ENCODE data around the gene FES.
A peak's percentile ranks its signal among the peaks of the same experiment; 100 is the strongest.
"Not testable (repeated sequence)": the region's sequence is repeated elsewhere in the genome, so short reads cannot be mapped to it uniquely, and the experiment has no call there.

The FES gene

DNA sequence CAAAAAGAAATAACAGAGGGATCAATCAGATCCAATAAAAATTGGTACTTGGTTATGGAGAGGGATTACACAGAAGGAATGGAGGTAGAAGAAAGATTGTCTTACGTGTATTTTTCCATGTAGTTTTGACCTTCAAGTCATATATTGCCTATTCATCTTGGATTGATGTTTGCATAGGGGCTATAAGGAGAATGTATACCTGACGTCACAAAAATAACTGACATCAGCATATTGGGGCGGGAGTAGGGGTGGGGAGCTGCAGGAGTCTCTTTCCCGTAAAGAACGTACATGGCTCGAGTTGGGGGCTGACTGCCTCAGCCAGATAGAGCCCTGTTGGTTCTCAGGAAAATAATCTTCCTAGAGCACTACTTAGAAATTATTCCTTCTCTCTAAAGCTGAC lies 21.8 kb upstream of the FES start:
- DNase-seq = no peak

DNA sequence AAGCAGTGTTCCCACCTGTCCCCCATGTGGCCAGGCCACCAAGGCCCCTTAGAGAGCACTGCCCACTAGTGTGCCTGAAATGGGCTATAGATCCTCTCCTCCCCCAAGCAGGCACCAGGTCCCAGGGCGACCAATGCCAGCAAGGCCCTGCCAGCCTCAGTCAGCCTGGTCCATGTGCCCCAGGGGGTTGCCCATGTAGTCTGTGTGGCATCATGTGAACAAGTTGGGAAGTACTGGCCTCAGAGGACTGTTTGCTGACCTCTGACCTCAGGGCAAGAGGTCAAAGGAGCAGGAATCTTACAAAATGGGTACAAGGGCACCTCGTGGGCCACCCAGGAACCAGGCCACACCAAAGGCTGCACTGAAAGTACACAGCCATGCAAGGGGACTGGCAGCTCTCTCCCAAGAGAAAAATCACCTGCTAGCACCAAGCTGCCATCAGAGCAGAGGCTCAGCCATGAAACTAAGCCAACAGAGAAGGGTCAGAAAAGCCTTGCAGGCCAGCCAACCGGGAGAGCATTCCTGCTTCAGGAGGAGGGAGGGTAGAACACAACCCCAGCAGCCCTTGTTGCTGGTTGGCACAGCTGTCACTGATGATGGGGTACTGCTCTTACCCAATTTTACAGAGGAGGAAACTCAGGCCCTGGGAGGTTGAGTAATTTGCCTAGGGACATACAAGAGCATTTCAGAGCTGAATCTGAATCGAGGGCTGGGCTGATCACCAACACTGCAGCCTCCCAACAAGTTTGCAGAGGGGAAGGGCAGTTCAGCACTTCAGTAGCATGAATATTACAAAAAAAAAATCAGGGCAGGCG lies 21.1 kb upstream of the FES start:
- DNase-seq = no peak

DNA sequence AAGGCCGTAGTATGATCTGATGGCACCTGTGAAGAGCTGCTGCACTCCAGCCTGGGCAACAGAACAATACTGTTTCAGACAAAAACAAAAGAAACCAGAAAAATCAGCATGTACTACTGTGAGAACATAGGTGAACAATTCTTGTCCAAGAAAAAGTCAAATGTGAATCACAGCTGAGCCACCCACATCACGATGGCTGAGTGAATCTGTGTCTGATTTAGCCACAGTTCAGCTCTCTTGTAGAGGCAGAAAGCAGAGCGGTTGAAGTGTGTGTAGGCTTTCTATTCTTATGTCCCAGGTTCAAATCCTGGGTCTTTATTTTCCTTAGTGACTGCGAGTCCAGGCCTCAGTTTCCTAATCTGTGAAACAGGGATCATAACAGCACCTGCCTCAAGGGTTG lies 20.3 kb upstream of the FES start:
- no peak for DNase-seq

DNA sequence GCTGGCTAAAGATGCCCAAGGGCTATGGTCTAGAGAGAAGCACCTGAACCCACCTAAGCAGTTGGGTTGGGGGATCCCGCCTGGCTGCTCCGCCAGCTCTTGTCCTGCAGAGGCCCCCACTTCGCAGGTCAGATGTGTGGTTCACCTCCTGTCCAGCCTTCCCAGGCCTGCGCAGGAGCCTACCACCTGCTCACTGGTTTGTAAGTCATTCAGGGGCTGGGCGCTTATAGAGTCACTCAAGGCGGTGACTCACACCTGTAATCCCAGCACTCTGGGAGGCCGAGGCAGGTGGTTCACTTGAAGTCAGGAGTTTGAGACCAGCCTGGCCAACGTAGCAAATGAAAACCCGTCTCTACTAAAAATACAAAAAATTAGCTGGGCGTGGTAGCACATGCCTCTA lies 19.8 kb upstream of the FES start:
- no peak for DNase-seq

DNA sequence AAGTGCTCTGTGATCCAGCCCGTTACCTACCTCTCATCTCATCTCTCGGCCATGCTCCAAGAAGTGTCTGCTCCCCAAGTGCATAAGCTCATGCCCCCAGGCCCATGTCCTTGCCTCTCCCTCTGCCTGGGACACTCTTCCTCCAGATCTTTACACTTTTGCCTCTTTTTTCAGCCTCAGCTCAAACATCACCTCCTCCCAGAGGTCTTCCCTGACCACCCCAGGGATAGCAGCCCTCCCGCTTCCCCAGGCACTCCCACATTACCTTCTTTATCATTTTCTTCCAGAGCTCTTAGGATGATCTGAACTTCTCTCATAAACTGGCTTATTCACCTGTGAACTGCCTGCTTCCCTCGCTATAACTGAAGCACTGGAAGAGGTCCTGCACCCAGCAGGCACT lies 18.6 kb upstream of the FES start:
- no peak for DNase-seq

DNA sequence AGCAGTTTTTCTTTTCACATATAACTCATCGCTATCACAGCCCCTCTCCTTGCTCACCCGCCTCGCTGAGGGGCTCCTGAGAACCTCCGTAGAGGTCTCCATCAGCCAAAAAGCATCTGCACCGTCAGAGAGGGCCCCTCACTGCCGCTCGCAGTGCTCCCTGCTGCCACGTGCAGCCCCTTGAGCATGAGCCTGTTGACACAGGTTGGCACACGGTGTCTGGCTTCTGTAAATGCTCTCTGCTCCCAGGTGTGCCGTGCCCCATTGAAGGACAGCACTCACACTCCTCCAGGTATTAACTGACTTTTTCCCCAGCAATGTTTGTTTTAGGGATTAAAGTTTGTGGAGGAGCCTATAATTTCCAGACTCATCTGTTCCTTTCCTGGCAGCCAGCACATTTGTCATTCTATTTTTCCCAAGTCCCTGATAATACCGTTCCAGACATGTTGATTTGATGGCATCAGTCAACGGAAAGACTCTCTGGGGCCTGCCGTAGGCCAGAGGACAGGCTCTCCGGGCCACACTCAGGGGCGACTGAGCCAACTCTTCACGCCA lies 18.1 kb upstream of the FES start:
- no peak for DNase-seq

DNA sequence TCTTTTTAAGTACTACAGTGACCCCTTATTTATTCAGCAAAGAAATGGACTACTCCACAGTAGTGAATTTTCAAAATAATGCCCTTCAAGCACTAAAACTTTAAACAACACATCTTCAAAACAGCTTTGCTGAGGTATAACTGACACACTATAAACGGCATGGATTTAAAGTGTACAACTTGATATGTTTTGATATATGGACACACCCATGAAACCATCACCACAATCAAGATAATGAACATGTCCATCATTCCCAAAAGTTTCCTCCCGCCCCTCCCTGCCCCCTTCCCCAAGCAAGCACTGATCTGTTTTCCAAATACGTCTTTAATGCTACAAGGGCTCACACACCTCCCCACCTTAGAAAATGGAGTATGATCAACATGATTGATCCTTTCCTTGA lies 17.5 kb upstream of the FES start:
- DNase-seq = no peak

DNA sequence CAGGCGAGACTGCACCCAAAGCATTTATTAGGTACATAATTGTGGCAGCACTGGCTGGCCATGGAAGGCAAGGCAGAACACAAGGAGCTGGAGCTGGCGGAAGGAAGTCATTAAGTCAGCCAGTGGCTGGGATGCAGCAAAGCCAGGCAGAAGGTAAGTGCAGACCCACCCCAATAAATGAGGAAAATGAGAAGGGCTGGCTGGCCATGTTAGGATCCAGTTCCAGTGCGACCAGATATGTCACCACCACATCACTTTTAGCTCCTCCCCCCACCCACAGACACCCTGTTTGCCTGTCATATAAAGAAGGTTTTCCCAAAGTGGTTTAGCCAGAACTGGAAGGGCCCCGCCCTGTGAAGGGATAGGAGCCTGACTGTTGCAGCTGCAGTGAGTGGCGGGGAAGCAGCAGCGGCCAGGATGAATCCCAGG lies 16.0 kb upstream of the FES start, which contains the start of gene FURIN:
Gene FURIN (plus strand): TSS at position 328 of the 429 bp plus-strand sequence. CDS start 7,153 bp downstream, outside the sequence.
- DNase-seq = peak; percentile 29

DNA sequence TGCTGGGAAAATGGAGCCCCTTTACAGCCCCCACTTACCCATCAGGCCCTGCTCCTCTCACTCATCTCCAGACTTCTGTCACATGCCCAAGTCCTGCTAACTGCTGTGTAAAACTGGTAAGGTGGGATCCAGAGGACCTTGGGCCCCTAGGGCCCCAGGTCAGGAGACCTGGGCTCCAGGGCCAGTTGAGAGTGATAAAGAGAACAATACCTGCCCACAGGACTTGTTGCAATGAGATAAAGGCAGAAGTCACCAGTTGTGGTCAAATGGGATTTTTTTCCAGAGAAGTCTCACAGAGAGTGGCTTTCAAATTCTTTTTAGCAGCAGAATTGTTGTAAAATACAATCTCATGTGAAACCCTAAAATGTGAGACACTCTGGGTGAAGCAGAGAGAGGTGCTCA lies 15.2 kb upstream of the FES start:
- peak; percentile 85 for DNase-seq

DNA sequence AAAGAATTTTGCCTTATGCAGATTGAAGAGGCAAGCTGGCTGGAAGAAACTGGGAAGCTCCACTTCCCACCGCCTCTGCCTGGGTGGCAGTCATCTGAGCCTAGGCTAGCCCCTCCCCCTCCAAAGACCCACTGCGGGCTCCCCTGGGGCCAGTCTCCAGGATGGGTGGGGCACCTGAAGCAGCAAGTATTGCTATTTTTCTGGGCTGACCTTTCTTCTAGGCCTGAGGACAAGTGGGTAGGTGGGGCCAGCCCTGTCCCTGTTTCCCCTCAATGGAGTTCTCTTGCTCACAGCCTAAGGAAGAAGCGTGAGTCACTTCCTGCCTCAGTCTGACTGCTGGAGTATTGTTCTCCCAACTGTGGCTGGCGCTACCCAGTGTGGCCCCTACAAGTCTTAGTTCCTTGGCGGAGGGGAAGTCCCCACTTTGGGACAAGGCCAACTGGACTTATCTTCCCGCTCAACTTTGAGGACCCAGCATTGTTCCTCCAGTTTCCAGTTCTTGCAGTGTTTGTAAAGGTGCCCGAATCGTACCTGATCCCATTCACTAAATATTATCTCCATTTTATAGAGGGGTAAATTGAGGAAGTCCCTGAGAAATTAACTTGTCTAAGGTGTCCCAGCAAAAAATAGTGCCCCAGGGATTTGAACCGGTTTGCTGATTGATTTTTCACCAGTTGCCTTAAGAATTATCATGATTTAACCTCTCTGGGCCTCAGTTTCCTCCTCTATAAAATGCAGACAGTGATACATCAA lies 14.5 kb upstream of the FES start:
- peak; percentile 83 for DNase-seq

DNA sequence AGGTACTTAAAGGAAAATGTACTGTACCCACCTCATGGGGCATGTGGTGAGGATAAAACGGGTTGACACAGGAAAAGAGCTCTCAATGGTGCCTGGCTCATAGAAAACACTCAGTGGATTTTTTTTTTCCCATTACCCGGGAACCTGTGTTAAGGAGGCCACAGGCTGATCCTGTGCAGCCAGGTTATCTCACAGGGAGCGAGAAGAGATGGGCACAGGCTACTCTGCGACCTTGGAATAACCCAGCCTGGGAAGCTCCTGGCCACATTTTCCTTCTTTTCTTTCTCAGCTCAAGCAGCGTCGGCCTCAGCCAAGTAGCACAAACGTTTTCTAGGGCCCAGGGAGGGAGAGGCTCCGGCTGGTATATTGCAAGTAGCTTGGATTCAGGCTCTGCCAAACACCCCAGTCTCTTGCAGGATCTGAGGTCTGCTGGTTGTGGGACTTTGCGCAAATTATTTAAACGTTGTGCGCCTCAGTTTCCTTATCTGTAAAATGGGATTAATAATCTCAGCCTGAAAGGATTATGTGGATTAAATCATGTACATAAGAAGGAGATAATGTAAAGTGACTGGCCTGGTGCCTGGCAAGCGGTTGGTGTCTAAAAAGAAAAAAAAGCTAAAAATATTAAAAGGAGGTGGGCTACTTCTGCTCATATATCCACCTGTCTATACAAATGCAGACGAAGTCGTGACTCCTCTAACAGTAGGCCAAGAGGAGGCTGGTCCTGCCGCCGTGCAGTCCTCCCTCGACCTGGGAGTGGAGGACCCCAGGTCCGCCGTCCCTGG lies 13.8 kb upstream of the FES start:
- DNase-seq = peak; percentile 34

DNA sequence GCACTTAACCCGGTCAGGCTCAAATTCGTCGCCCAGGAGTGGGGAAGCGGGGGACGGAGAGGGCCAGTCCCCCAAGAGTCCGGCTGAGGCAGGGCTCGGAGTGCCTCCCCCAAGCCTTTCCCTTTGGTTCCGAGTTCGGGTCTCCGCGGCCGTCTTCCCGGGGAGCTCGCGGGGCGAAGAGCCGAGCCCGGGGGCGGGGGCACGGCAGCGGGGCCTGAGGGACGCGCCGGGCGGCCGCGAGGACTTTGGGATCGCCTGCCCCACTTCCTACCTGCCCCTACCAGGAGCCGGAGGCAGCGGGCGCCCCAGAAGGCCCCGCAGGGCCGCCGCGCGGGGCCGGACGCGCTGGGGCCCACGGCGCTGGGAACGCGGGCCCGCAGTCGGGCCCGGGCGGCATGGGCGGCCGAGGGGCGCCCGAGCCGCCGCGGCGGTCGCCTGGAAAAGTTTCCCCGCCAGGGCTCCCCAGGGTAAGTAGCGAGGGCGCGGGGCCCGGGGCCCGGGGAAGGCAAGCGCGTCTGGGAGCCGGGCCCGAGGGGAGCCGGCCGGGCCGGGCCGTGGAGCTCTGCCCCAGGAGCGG lies 13.1 kb upstream of the FES start:
- no peak for DNase-seq

DNA sequence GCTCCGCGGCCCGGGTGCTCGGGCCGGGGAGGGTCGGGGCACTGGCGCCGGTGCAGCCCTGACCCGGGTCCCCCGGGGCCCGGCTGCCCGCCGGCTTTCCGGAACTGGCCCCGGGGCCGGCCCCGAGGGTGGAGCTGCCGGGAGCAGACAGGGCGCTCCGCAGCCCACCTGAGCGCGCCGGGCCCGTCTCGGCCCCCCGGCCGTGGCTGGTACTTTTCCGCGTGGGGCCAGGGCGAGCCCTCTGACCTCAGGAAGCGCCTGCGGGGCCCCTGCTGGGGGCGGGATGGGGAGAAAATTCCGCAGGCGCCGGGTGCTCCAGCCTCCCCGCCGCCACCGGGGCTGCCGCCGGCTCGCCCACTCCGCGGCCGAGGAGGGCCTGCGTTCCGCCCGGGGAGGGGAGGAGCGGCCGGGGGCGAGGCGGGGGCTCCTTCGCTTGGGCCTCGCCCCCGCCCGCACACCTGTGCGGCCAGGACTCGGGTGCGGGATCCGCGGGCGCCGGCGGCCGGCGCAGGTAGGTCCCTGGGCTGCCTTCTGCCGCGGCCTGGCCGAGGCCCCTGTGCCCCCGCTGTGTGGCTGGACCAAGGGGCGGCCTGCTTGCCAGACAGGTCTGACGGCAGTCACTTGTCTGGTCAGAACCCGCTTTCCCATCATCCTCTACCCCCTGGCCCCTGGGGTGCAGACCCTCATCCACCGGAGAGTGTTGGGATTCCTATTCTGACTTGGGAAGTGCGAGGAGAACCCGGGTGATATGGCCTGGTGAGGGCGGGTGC lies 12.4 kb upstream of the FES start:
- DNase-seq = no peak

DNA sequence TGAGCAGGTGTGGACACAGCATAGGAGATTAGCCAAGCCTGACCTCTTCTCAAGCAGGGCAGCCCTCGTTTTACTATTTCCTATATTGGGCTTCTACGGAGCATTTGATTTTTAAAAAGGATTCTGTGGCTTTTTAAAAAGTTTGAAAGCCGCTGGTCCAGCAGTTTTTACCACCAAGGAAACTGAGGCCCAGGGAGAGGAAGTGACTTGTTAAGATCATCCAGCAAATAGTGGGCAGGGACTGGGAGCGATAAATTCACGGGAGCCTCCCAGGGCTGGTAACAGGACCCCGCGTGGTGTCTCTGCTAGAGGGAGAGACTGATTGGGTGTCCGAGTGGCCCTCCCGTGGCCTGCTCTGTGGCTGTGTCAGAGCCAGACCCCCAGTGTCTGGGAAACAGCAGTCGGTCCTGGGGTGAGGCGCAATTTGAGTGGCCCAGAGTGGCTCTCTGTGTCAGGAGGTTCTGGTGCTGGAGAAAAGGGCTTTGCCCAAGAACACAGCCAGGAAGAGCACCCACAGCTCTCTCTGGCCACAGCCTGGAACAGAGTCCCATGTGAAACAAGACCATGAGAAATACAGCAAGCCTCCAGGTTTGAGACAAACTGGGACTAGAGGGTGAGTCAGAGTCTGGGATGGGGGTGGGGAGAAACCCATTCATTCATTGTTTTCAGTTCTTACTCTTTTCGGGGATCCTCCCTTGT lies 11.7 kb upstream of the FES start:
- peak; percentile 68 for DNase-seq

DNA sequence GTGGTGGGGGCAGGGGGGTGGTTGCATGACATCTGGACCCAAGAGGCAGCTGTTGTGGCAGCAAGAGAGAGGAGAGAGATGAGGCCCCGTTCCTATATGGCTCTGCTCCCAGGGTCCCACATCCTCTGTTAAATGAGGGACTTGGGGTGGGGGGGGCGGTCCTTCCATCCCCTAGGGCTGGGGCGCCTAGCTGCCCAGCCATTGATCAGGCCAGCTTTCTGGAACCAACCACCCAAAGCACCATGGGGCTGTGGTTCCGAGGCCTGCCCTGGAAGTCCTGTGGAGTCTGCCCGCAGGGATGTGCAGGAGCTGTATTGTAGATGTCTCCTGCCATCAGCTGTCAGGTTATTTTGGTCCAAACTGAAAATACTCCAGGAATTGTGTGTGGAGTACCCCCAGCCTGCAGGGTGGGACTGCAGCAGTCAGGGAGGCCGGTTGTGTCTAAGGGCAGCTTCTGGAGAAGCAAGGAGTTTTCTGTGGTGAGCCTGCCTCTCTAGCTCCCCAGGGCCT lies 10.8 kb upstream of the FES start:
- DNase-seq = no peak

DNA sequence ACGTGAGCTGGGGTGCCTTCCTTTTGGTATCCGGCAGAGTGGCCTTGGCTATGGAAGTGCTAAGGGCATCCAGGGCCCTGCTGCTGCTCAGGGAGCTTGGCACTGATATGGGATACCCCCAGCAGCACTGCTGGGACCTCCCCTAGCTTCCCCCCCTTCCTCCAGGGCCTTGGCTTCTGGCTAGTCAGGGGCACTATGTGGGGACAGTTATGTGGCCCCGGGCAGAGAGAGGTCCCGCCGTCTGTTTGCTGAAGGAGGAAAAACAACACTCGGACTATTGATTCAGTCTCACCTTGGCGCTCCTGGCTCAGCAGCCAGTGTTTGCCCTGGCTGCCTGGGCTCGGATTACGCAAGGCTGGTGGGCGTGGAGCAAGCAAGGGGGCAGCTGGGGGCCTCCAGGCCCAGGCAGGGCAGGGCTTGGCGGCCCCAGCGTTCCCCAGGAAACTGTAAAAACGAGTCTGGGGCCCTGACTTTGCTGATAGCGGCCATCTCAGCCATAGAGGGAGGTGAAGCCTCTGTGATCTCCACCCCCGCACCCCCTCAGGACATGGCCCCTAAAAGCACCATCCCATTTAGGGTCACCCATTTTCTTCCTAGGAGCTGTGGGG lies 10.2 kb upstream of the FES start:
- peak; percentile 52 for DNase-seq

DNA sequence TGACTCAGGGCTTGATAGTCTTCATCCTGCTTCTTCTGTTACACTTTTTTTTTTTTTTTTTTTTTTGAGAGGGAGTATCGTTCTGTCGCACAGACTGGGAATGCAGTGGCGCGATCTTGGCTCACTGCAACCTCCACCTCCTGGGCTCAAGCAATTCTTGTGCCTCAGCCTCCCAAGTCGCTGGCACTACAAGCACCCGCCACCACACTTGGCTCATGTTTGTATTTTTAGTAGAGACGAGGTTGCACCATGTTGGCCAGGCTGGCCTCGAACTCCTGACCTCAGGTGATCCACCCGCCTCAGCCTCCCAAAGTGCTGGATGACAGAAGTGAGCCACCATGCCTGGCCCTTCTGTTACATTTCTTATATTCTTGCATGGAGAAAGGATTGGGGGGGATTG lies 9.3 kb upstream of the FES start:
- DNase-seq = not testable (repeated sequence)

DNA sequence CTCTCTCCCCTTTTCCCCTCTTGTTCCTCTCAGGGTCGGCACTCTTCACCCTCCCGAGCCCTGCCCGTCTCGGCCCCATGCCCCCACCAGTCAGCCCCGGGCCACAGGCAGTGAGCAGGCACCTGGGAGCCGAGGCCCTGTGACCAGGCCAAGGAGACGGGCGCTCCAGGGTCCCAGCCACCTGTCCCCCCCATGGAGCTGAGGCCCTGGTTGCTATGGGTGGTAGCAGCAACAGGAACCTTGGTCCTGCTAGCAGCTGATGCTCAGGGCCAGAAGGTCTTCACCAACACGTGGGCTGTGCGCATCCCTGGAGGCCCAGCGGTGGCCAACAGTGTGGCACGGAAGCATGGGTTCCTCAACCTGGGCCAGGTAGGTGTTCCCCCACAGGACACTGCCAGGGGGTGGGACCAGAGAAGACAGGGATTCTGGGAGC lies 8.7 kb upstream of the FES start:
- no peak for DNase-seq

DNA sequence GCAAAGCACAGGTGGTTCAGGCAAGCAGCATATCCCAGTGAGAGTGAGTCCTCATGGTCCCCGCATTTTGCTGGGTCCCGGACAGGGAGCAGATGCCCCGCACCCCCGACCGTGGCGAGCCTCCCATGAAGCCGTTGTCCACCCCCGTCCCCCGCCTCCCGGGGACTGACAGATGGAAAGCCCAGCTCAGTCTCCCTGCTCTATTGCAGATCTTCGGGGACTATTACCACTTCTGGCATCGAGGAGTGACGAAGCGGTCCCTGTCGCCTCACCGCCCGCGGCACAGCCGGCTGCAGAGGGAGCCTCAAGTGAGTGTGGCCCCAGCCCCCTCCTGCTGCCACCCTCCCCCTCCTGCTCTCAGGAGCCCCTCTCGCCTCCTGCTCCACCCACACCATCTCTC lies 8.3 kb upstream of the FES start:
- DNase-seq = no peak

DNA sequence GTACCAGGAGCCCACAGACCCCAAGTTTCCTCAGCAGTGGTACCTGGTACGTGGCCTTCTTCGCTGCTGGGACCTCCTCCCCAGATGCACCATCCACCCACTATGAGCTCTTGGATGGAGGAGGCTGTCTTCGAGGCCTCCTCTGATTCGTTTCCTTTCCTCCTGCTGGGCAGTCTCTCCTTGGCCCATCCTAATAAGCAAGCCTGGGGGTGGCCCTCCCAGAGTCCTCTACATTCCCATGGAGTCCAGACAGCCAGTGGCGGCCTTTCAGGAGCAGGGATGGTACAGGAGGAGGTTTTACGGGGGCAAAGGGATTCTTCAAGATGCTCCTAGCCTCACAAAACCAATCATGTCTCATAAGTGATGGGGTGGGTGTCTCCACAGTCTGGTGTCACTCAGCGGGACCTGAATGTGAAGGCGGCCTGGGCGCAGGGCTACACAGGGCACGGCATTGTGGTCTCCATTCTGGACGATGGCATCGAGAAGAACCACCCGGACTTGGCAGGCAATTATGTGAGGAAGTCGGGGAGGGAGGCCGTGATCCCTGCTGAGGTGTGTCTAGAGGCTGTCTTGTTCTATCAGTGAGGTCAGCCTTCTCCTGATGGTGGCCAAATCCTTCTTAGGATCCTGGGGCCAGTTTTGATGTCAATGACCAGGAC lies 7.7 kb upstream of the FES start:
- no peak for DNase-seq

All from hematopoietic multipotent progenitor cell treated with erythropoietin and hydrocortisone succinate and interleukin-3 and kit ligand, for 8 days (in vitro differentiated cells).